Mammary epithelial cell (primary cell): Measurements from ENCODE around the gene DCLRE1C.

Experiments
- EZH2 ChIP-seq: IDR thresholded peaks from 2 replicates; pipeline ENCODE4 v1.6.1; 2012; ENCODE audit warnings: low read length, inconsistent platforms, borderline replicate concordance
- TF ChIP-seq, protein P1 (sequence below), 2 donors: IDR thresholded peaks in 1 of 2; conservative IDR thresholded peaks in 1 of 2; 2 replicates each; pipeline ENCODE4 v1.5.1; 2011 to 2012; ENCODE audit warnings: inconsistent platforms in 2 of 2, low read length in 2 of 2, mild to moderate bottlenecking in 2 of 2, control low read depth in 1 of 2, low read depth in 1 of 2; ENCODE audit not compliant: insufficient read depth in 1 of 2; ENCODE audit errors: extremely low read depth in 1 of 2

DNA sequence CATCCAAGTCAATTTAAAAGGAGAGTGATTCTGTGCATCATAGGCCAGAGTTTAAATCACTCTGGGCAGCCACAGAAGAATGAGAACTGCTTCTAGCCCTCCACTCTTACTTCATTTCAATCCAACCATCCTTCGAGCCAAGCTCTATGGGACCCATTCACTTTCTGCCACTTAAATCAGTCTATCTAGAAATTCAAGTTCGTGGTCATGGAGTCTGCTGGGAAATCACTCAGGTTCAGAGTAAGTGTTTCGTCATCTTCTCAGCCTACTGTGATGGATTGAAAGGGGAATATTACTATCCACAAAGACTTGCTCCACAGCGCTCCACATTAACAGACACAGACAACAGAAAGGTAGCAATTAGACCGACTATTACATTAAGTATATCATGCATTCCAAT, 4.6 kb downstream of the DCLRE1C start:
- TF ChIP-seq, protein P1, sequence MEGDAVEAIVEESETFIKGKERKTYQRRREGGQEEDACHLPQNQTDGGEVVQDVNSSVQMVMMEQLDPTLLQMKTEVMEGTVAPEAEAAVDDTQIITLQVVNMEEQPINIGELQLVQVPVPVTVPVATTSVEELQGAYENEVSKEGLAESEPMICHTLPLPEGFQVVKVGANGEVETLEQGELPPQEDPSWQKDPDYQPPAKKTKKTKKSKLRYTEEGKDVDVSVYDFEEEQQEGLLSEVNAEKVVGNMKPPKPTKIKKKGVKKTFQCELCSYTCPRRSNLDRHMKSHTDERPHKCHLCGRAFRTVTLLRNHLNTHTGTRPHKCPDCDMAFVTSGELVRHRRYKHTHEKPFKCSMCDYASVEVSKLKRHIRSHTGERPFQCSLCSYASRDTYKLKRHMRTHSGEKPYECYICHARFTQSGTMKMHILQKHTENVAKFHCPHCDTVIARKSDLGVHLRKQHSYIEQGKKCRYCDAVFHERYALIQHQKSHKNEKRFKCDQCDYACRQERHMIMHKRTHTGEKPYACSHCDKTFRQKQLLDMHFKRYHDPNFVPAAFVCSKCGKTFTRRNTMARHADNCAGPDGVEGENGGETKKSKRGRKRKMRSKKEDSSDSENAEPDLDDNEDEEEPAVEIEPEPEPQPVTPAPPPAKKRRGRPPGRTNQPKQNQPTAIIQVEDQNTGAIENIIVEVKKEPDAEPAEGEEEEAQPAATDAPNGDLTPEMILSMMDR (conservative IDR thresholded peaks at IDR 0.05 in 1 of 2, IDR thresholded peaks at IDR 0.05 in 1 of 2; ENCODE audit: extremely low read depth in 1 of 2, insufficient read depth in 1 of 2, low read depth in 1 of 2, low read length in 2 of 2), result no peak
- no peak for TF ChIP-seq EZH2
